Measurements from ENCODE around the gene LINGO1.

LINGO1 gene

DNA sequence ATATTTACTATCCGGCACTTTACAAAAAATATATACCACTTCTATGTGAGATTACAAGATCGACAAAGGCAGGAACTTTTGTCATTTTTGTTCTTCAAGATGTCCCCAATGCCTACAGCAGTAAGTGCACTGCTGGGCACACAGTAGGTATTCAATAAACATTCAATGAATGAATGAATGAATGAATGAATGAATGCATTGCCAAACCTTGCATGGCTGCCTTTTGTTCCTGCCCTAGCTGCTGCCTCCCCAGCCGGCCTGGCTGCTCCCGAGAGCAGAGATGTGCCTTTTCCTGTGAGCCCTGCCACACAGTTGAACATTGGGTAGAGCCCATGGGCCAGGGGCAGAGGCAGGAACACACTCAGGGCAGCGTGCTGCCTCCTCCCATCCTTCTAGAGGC is 37.5 kb downstream of the LINGO1 start:
- Mint-ChIP-seq H3K36me3 (ENCODE audit: low read depth) (no peaks in the 10 kb centered on the region), H3K4me3 (no peak overlapping the region), H3K4me1 (ENCODE audit: low read depth) (no peaks in the 10 kb centered on the region), H3K9me3 (no peaks in the 10 kb centered on the region), H3K27ac (no peak overlapping the region), H3K27me3 (ENCODE audit: low read depth) (no peaks in the 10 kb centered on the region)
- DNase-seq (ENCODE audit: low spot score) = no peak

DNA sequence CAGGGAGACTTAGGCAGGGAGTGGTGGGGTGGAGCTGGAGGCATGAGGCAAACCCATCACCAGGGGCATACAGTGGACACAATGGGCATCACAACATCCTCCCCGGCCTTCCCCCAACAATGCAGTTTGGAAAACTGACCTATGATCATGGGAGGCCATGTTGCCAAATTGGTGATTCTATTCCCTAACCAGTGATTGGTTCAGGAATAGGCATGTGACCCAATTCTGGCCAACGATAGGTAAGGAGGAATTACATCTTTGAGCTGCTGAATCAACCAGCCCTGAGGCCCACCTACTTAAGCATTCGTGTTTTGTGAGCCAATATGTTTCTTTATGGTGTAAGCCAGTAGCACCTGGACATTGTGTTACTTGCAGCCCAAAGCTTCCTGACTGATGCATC is 40.0 kb downstream of the LINGO1 start:
- Mint-ChIP-seq H3K4me3 (no peak overlapping the region), H3K4me1 (ENCODE audit: low read depth) (no peaks in the 10 kb centered on the region), H3K9me3 (no peaks in the 10 kb centered on the region), H3K36me3 (ENCODE audit: low read depth) (no peaks in the 10 kb centered on the region), H3K27me3 (ENCODE audit: low read depth) (no peaks in the 10 kb centered on the region), H3K27ac (no peak overlapping the region)
- DNase-seq (ENCODE audit: low spot score) = no peak

GRCh38 chr15:77591968-77592613 is 40.6 kb downstream of the LINGO1 start:
- no peak for DNase-seq (ENCODE audit: low spot score)
- no peaks in the 10 kb centered on the region for H3K27me3 Mint-ChIP-seq (ENCODE audit: low read depth)
- H3K4me3 Mint-ChIP-seq = no peak overlapping the region
- H3K9me3 Mint-ChIP-seq = no peaks in the 10 kb centered on the region
- H3K4me1 Mint-ChIP-seq (ENCODE audit: low read depth) = no peaks in the 10 kb centered on the region
- H3K27ac Mint-ChIP-seq = no peak overlapping the region
- H3K36me3 Mint-ChIP-seq (ENCODE audit: low read depth) = no peaks in the 10 kb centered on the region

GRCh38 chr15:77589839-77590238 is 42.9 kb downstream of the LINGO1 start:
- Mint-ChIP-seq H3K4me3 (no peak overlapping the region), H3K36me3 (ENCODE audit: low read depth) (no peaks in the 10 kb centered on the region), H3K27me3 (ENCODE audit: low read depth) (no peaks in the 10 kb centered on the region), H3K4me1 (ENCODE audit: low read depth) (no peaks in the 10 kb centered on the region), H3K9me3 (no peaks in the 10 kb centered on the region), H3K27ac (no peak overlapping the region)
- no peak for DNase-seq (ENCODE audit: low spot score)

DNA sequence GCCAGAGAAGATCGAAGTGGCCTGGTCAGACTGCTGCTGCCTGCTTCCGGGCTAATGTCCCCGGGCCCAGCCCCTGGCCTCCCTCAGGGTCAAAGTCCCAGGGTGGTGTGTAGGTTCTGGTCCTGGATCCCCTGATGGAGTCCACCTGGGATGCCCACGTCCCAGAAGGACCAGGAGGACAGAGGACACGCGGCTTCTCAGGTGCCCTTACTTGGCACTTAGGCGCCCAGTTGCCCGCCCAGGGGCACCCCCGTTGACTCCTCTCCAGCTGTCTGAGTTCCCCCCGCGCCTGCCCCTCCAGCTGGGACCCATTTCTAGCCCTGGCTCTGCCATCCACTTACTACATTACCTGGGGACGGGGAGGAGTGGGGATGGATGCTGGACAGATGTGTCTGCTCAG is 44.6 kb downstream of the LINGO1 start:
- Mint-ChIP-seq H3K4me1 (ENCODE audit: low read depth) (no peaks in the 10 kb centered on the region), H3K36me3 (ENCODE audit: low read depth) (no peaks in the 10 kb centered on the region), H3K27me3 (ENCODE audit: low read depth) (no peaks in the 10 kb centered on the region), H3K9me3 (no peaks in the 10 kb centered on the region), H3K27ac (no peak overlapping the region), H3K4me3 (no peak overlapping the region)
- DNase-seq (ENCODE audit: low spot score) = no peak

DNA sequence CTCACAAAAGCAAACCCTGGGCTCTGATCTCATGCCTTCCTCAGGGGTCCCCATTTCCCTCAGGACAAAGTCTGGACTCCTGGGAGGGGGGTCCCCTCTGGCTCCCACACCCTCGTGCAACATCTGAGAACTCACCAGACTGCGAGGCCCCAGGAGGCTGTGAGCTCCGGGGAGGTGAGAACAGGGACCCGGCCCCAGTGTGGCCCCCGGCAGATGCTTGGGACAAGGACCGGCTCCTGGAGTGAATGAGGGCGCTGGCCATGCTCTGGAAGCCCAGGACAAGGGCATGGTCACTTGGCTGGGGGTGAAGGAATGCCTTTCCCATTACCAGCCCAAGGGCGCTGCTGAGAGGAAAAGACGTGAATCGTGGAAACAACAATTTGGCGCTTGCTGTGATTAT is 48.0 kb downstream of the LINGO1 start:
- no peaks in the 10 kb centered on the region for H3K27me3 Mint-ChIP-seq (ENCODE audit: low read depth)
- no peak overlapping the region for H3K4me3 Mint-ChIP-seq

GRCh38 chr15:77584201-77584600 is 48.5 kb downstream of the LINGO1 start:
- Mint-ChIP-seq H3K27me3 (ENCODE audit: low read depth) (no peaks in the 10 kb centered on the region), H3K4me1 (ENCODE audit: low read depth) (no peaks in the 10 kb centered on the region), H3K27ac (no peak overlapping the region), H3K36me3 (ENCODE audit: low read depth) (no peaks in the 10 kb centered on the region), H3K9me3 (no peaks in the 10 kb centered on the region), H3K4me3 (no peak overlapping the region)
- DNase-seq (ENCODE audit: low spot score) = no peak

More for the DNA sequence above, 48.0 kb downstream of the LINGO1 start:
- DNase-seq (ENCODE audit: low spot score) = no peak
- Mint-ChIP-seq H3K27ac (no peak overlapping the region), H3K9me3 (no peaks in the 10 kb centered on the region), H3K4me1 (ENCODE audit: low read depth) (no peaks in the 10 kb centered on the region), H3K36me3 (ENCODE audit: low read depth) (no peaks in the 10 kb centered on the region)

- H3K9me3 Mint-ChIP-seq = no peaks in the 10 kb centered on the region
- H3K27ac Mint-ChIP-seq = no peak overlapping the region
- H3K36me3 Mint-ChIP-seq (ENCODE audit: low read depth) = no peaks in the 10 kb centered on the region
- DNase-seq (ENCODE audit: low spot score) = no peak
- H3K4me1 Mint-ChIP-seq (ENCODE audit: low read depth) = no peaks in the 10 kb centered on the region
- H3K4me3 Mint-ChIP-seq = no peak overlapping the region
- H3K27me3 Mint-ChIP-seq (ENCODE audit: low read depth) = no peaks in the 10 kb centered on the region
Measured at GRCh38 chr15:77582763-77583162, 49.9 kb downstream of the LINGO1 start.

GRCh38 chr15:77581896-77582569 is 50.7 kb downstream of the LINGO1 start:
- no peak overlapping the region for H3K4me3 Mint-ChIP-seq
- no peaks in the 10 kb centered on the region for H3K4me1 Mint-ChIP-seq (ENCODE audit: low read depth)
- H3K9me3 Mint-ChIP-seq = no peaks in the 10 kb centered on the region
- no peaks in the 10 kb centered on the region for H3K27me3 Mint-ChIP-seq (ENCODE audit: low read depth)
- no peak for DNase-seq (ENCODE audit: low spot score)
- H3K36me3 Mint-ChIP-seq (ENCODE audit: low read depth) = no peaks in the 10 kb centered on the region
- H3K27ac Mint-ChIP-seq = no peak overlapping the region

DNA sequence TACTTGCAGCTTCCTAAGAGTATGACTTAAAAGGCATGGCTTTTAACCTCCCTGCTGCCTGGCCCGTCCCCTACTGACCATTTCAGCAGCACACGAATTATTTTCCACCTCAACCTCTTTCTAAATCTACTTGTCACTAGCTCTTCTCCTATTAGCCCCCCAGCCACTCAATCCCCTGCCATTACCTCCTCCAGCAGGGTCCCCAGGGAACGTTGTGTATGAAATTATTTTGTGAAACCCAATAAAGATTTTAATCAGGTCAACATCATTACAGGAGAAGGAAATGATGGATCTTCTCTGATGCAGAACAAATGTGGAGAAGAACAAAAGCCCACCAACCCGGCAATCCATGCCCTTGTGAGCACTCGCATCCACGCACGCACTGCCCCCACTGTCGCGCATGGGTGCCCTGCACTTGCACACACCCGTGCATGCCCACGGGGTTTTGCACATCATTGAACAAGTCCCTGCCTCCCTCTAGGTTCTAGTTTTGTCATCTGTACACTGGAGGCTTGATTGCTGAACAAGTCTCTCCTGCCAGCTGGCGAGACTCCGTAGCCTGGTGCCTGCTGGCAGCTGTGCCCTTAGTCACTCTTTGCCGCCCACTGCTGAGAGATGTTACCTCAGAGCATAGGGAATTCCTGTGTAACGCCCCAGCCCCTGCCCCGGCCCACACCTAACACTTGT is 51.6 kb downstream of the LINGO1 start:
- Mint-ChIP-seq H3K27ac (no peak overlapping the region), H3K4me3 (no peak overlapping the region), H3K4me1 (ENCODE audit: low read depth) (no peaks in the 10 kb centered on the region), H3K36me3 (ENCODE audit: low read depth) (no peaks in the 10 kb centered on the region), H3K9me3 (no peaks in the 10 kb centered on the region), H3K27me3 (ENCODE audit: low read depth) (no peaks in the 10 kb centered on the region)
- no peak for DNase-seq (ENCODE audit: low spot score)

GRCh38 chr15:77579498-77580188 is 53.1 kb downstream of the LINGO1 start:
- H3K4me1 Mint-ChIP-seq (ENCODE audit: low read depth) = no peaks in the 10 kb centered on the region
- no peak overlapping the region for H3K4me3 Mint-ChIP-seq
- no peak for DNase-seq (ENCODE audit: low spot score)
- no peaks in the 10 kb centered on the region for H3K9me3 Mint-ChIP-seq
- H3K27me3 Mint-ChIP-seq (ENCODE audit: low read depth) = no peaks in the 10 kb centered on the region
- no peaks in the 10 kb centered on the region for H3K36me3 Mint-ChIP-seq (ENCODE audit: low read depth)
- H3K27ac Mint-ChIP-seq = no peak overlapping the region

DNA sequence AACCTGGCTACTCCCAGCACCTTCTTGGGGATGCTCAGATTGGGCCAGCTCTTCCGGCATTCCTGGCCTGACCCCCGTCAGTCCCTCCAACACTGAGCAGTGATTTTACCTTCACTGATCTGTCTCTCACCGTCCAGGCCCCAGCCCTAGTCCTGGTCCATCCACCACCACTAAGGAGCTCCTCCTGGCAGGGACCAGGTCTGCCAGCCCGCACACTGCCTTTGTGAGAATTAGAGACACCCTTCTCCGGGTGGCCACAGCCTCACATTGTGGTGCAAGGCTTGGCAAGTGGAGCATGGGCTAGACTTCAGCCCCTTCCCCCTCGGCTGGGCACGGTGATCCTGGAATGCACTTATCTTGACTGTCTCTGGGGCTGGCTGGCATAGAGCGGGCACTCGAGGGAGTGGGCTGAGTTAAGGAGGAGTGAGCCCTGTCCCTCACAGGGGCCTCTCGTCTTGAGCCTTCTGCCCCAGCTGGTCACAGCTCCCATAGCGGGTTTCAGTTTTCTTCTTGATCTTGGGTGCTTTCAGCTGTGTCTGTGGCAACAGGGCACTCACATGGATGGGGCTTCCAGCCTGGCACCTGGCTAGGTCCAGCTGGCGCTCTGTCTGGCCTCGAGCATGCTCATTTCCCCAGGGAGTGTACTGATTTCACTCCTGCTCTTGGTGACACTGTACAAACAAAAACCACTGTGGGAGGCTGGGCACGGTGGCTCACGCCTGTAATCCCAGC is 53.9 kb downstream of the LINGO1 start:
- no peaks in the 10 kb centered on the region for H3K9me3 Mint-ChIP-seq
- no peak overlapping the region for H3K27ac Mint-ChIP-seq

GRCh38 chr15:77577366-77577950 is 55.3 kb downstream of the LINGO1 start:
- H3K4me3 Mint-ChIP-seq = no peak overlapping the region
- no peaks in the 10 kb centered on the region for H3K4me1 Mint-ChIP-seq (ENCODE audit: low read depth)
- no peaks in the 10 kb centered on the region for H3K27me3 Mint-ChIP-seq (ENCODE audit: low read depth)
- H3K27ac Mint-ChIP-seq = no peak overlapping the region
- H3K9me3 Mint-ChIP-seq = no peaks in the 10 kb centered on the region
- no peak for DNase-seq (ENCODE audit: low spot score)
- no peaks in the 10 kb centered on the region for H3K36me3 Mint-ChIP-seq (ENCODE audit: low read depth)

More for the DNA sequence above, 53.9 kb downstream of the LINGO1 start:
- DNase-seq (ENCODE audit: low spot score) = no peak
- Mint-ChIP-seq H3K27me3 (ENCODE audit: low read depth) (no peaks in the 10 kb centered on the region), H3K4me1 (ENCODE audit: low read depth) (no peaks in the 10 kb centered on the region), H3K4me3 (no peak overlapping the region), H3K36me3 (ENCODE audit: low read depth) (no peaks in the 10 kb centered on the region)

All from T-helper 2 cell treated with Interferon-gamma antibody and Interleukin-4, amounts not matched to agents 5 μg/mL and 100 μg/mL, for 36 hours (primary cell).